OCI-LY1 (cell line): ENCODE data around the gene EID2.

Experiments
- H2AFZ ChIP-seq: fragments of 200-600 bp; sonication (generic), shearing (Covaris generic); 2 replicates; pipeline ENCODE4 v1.6.0; 2014; ENCODE audit warnings: antibody characterized with exemption, mild to moderate bottlenecking, low read length
- H3F3A ChIP-seq: fragments of 200-600 bp; sonication (generic), shearing (Covaris generic); 2 replicates; pipeline ENCODE4 v1.6.0; 2014; ENCODE audit warnings: mild to moderate bottlenecking, antibody characterized with exemption, low read length, moderate library complexity; ENCODE audit not compliant: insufficient read depth
- H3K27ac ChIP-seq: fragments of 200-600 bp; sonication (generic); 2 replicates; pipeline ENCODE4 v1.5.1; 2014; ENCODE audit warnings: low read length, mixed run types, mild to moderate bottlenecking, low read depth; ENCODE audit not compliant: poor library complexity, severe bottlenecking
- H3K27me3 ChIP-seq: fragments of 200-600 bp; sonication (generic); 2 replicates; pipeline ENCODE4 v1.6.0; 2014; ENCODE audit warnings: antibody characterized with exemption, mild to moderate bottlenecking, low read length, moderate library complexity; ENCODE audit not compliant: insufficient read depth
- H3K36me3 ChIP-seq: fragments of 200-600 bp; sonication (generic); 2 replicates; pipeline ENCODE4 v1.6.1; 2014; ENCODE audit warnings: mild to moderate bottlenecking, antibody characterized with exemption, low read length, moderate library complexity, mixed read lengths; ENCODE audit not compliant: insufficient read depth
- H3K4me1 ChIP-seq: fragments of 200-600 bp; sonication (generic); 2 replicates; pipeline ENCODE4 v1.5.1; 2014; ENCODE audit warnings: mild to moderate bottlenecking, low read length, moderate library complexity; ENCODE audit not compliant: insufficient read depth, severe bottlenecking
- H3K4me2 ChIP-seq: fragments of 200-600 bp; sonication (generic), shearing (Covaris generic); 2 replicates; pipeline ENCODE4 v1.6.1; 2014; ENCODE audit warnings: low read length
- H3K4me3 ChIP-seq: fragments of 200-600 bp; sonication (generic); 2 replicates; pipeline ENCODE4 v1.5.1; 2014; ENCODE audit warnings: low read length, low read depth, mild to moderate bottlenecking, mixed read lengths; ENCODE audit not compliant: poor library complexity, severe bottlenecking
- H3K79me2 ChIP-seq: fragments of 200-600 bp; shearing (Covaris generic); 2 replicates; pipeline ENCODE4 v1.6.1; 2016; ENCODE audit warnings: mixed run types, low read length, mixed read lengths; ENCODE audit not compliant: insufficient read depth
- H3K9ac ChIP-seq: fragments of 200-600 bp; sonication (generic), shearing (Covaris generic); 2 replicates; pipeline ENCODE4 v1.6.1; 2014; ENCODE audit warnings: mild to moderate bottlenecking, low read length, mixed read lengths
- H3K9me2 ChIP-seq: fragments of 200-600 bp; sonication (generic), shearing (Covaris generic); 2 replicates; pipeline ENCODE4 v1.6.1; 2014; ENCODE audit warnings: low read depth, mild to moderate bottlenecking, low read length, mixed read lengths
- H3K9me3 ChIP-seq: fragments of 200-600 bp; shearing (Covaris generic); 2 replicates; pipeline ENCODE4 v1.6.1; 2014; ENCODE audit warnings: low read length, mixed read lengths
- H4K20me1 ChIP-seq: fragments of 200-600 bp; sonication (generic), shearing (Covaris generic); 2 replicates; pipeline ENCODE4 v1.6.0; 2016; ENCODE audit warnings: mild to moderate bottlenecking, low read length; ENCODE audit not compliant: insufficient read depth
- CTCF ChIP-seq: fragments of 200-600 bp; sonication (generic), shearing (Covaris generic); IDR thresholded peaks from 2 replicates; pipeline ENCODE4 v1.5.1; 2017; ENCODE audit warnings: mild to moderate bottlenecking, antibody characterized with exemption, low read length, moderate library complexity, mixed read lengths
- EZH2 ChIP-seq: fragments of 200-600 bp; sonication (generic), shearing (Covaris generic); IDR thresholded peaks from 2 replicates; pipeline ENCODE4 v1.8.0; 2017; ENCODE audit warnings: borderline replicate concordance, mixed run types, mild to moderate bottlenecking, antibody characterized with exemption, low read length, moderate library complexity, mixed read lengths

Gene EID2

GRCh38 chr19:39514840-39515550 lies 25.0 kb downstream of the EID2 start, which contains the start of gene SELENOV:
SELENOV (plus strand) TSS chr19:39515139; CDS start chr19:39515213, 74 bp downstream.
- Histone ChIP-seq H3K9ac (no peak within 1 kb of the TSS), H3F3A (no peaks in the 10 kb centered on the region), H3K27ac (no peak within 1 kb of the TSS), H3K4me1 (peaks cover 29% of the 10 kb centered on the region), H3K4me2 (peak within 1 kb of the TSS; percentile 31; the same call in 1 of the 2 replicates), H3K4me3 (no peak within 1 kb of the TSS), H3K79me2 (no peaks in the 10 kb centered on the region), H3K9me3 (no peaks in the 10 kb centered on the region), H3K9me2 (no peaks in the 10 kb centered on the region), H2AFZ (no peak within 1 kb of the TSS), H3K36me3 (no peaks in the 10 kb centered on the region), H3K27me3 (peaks cover 12% of the 10 kb centered on the region), H4K20me1 (no peaks in the 10 kb centered on the region)
- peak; percentile 29 for TF ChIP-seq CTCF
- no peak for TF ChIP-seq EZH2

DNA sequence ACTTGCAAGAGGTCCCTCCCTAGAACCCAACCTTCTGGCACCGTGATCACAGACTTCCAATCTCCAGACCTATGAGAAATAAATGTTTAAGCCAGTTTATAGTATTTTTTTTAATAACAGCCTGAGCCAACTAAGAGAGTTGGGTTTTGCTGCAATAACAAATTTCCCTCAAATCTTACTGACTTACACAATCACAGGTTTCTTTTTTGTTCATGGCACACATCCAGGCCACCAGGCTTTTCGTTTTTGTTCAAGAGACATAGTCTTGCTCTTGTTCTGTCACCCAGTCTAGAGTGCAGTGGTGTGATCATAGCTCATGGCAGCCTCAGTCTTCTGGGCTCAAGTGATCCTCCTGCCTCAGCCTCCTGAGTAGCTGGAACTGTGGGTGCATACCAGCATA lies 27.0 kb downstream of the EID2 start:
- Histone ChIP-seq H3K9ac (no peak overlapping the region), H3K36me3 (no peaks in the 10 kb centered on the region), H3K27ac (no peak overlapping the region), H3K4me2 (no peak overlapping the region), H3K4me3 (no peak overlapping the region), H3K27me3 (peaks cover 12% of the 10 kb centered on the region), H3K9me2 (no peaks in the 10 kb centered on the region), H2AFZ (no peak overlapping the region), H3K9me3 (no peaks in the 10 kb centered on the region), H4K20me1 (no peaks in the 10 kb centered on the region), H3K4me1 (peaks cover 15% of the 10 kb centered on the region), H3K79me2 (no peaks in the 10 kb centered on the region), H3F3A (no peaks in the 10 kb centered on the region)
- TF ChIP-seq EZH2 (no peak), CTCF (no peak)

DNA sequence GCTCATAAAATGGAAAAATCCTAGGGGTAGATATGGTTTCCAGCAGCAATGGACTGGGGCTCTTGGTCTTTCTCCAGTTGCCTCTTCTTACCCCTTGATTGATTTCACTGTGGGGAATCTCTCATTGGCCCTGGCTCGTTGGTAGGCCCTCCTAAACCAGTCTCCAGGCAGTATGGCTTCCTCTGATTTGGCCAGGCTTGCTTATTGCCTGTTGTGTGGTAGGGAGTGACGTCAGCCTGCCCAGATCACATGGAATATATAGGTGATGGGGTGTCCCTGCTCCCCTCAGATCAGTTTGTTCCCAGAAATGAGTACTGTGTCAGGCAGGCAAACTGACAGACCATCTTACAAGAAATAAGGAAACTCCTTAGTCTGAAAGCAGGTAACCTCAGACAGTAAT lies 30.7 kb downstream of the EID2 start:
- no peaks in the 10 kb centered on the region for H3K9me3 ChIP-seq
- H3K4me3 ChIP-seq, result no peak overlapping the region
- no peak overlapping the region for H3K4me2 ChIP-seq
- no peaks in the 10 kb centered on the region; the same call in 1 of the 2 replicates for H3K27me3 ChIP-seq
- peaks cover 10% of the 10 kb centered on the region for H3K4me1 ChIP-seq
- H3F3A ChIP-seq, result no peaks in the 10 kb centered on the region
- H4K20me1 ChIP-seq, result no peaks in the 10 kb centered on the region
- no peak for TF ChIP-seq EZH2
- no peak for TF ChIP-seq CTCF
- H3K27ac ChIP-seq, result no peak overlapping the region
- H3K36me3 ChIP-seq, result no peaks in the 10 kb centered on the region
- no peaks in the 10 kb centered on the region for H3K79me2 ChIP-seq
- no peak overlapping the region for H3K9ac ChIP-seq
- H2AFZ ChIP-seq, result no peak overlapping the region
- H3K9me2 ChIP-seq, result no peaks in the 10 kb centered on the region
